Neural progenitor cell (in vitro differentiated cells): ENCODE results near the gene JAKMIP2. TPM values are rescaled to one million over a fixed set of nuclear protein-coding genes. Genes with fewer than 3 reads are reported as not detected.
A peak's percentile ranks its signal among the peaks of the same experiment; 100 is the strongest.

Experiments
- DNase-seq: peaks from one replicate; pipeline ENCODE4 v3.0.0-alpha.2; 2016; ENCODE audit warnings: low spot score
- H2AFZ ChIP-seq: fragments of 200-600 bp; sonication (generic); replicated peaks from 2 replicates; pipeline ENCODE4 v1.6.1; 2016; ENCODE audit warnings: antibody characterized with exemption
- H3F3A ChIP-seq: fragments of 200-600 bp; sonication (generic); 2 replicates; pipeline ENCODE4 v1.6.1; 2016; ENCODE audit warnings: antibody characterized with exemption, low read depth
- H3K27ac ChIP-seq: fragments of 200-600 bp; sonication (generic); 2 replicates; pipeline ENCODE4 v1.5.1; 2016; ENCODE audit warnings: mild to moderate bottlenecking
- H3K27me3 ChIP-seq: fragments of 200-600 bp; sonication (generic); 2 replicates; pipeline ENCODE4 v1.6.1; 2016; ENCODE audit warnings: mild to moderate bottlenecking, moderate library complexity
- H3K36me3 ChIP-seq: fragments of 200-600 bp; sonication (generic); 2 replicates; pipeline ENCODE4 v1.5.1; 2016
- H3K4me1 ChIP-seq: fragments of 200-600 bp; sonication (generic); 2 replicates; pipeline ENCODE4 v1.6.1; 2016; ENCODE audit warnings: mixed run types
- H3K4me2 ChIP-seq: fragments of 200-600 bp; sonication (generic); 2 replicates; pipeline ENCODE4 v1.6.1; 2016
- H3K4me3 ChIP-seq: fragments of 200-600 bp; sonication (generic); 2 replicates; pipeline ENCODE4 v1.5.1; 2016
- H3K79me2 ChIP-seq: fragments of 200-600 bp; sonication (generic); 2 replicates; pipeline ENCODE4 v1.6.1; 2016; ENCODE audit warnings: low read depth
- H3K9ac ChIP-seq: fragments of 200-600 bp; sonication (generic); 2 replicates; pipeline ENCODE4 v1.6.1; 2016
- H3K9me3 ChIP-seq: fragments of 200-600 bp; sonication (generic); 2 replicates; pipeline ENCODE4 v1.5.1; 2016; ENCODE audit warnings: low read depth
- H4K20me1 ChIP-seq: fragments of 200-600 bp; sonication (generic); 2 replicates; pipeline ENCODE4 v1.6.1; 2016; ENCODE audit warnings: low read depth
- H3K27ac Mint-ChIP-seq: 3 replicates; pipeline ENCODE4 v1.8.0; 2021; ENCODE audit warnings: mixed read lengths
- H3K27me3 Mint-ChIP-seq: 2 replicates; pipeline ENCODE4 v1.8.0; 2022; ENCODE audit warnings: low read depth, mild to moderate bottlenecking, inconsistent platforms, moderate library complexity, mixed read lengths; ENCODE audit not compliant: insufficient read depth
- H3K36me3 Mint-ChIP-seq: 3 replicates; pipeline ENCODE4 v1.8.0; 2021; ENCODE audit warnings: mixed read lengths
- H3K4me1 Mint-ChIP-seq: 3 replicates; pipeline ENCODE4 v1.8.0; 2021; ENCODE audit warnings: mixed read lengths
- H3K4me3 Mint-ChIP-seq: 3 replicates; pipeline ENCODE4 v1.8.0; 2021; ENCODE audit warnings: mild to moderate bottlenecking, moderate library complexity, mixed read lengths
- H3K9me3 Mint-ChIP-seq: 3 replicates; pipeline ENCODE4 v1.8.0; 2020; ENCODE audit warnings: mixed read lengths
- EZH2 ChIP-seq: fragments of 200-600 bp; sonication (generic); IDR thresholded peaks from 2 replicates; pipeline ENCODE4 v1.6.1; 2017; ENCODE audit warnings: antibody characterized with exemption, mild to moderate bottlenecking, moderate library complexity
- EZH2phosphoT487 ChIP-seq: fragments of 200-600 bp; sonication (generic); IDR thresholded peaks from 2 replicates; pipeline ENCODE4 v1.6.1; 2017; ENCODE audit warnings: antibody characterized with exemption
- total RNA-seq: library from RNA; depleted of rRNA; stranded (reverse); fragments of >200 nt; gene quantifications from 2 replicates; pipeline ENCODE4 v1.2.3, GENCODE V29; 2015; ENCODE audit warnings: low replicate concordance
- TF ChIP-seq, protein P1 (sequence below): fragments of 200-600 bp; sonication (generic); IDR thresholded peaks from 2 replicates; pipeline ENCODE4 v1.5.1; 2017; ENCODE audit warnings: antibody characterized with exemption, mild to moderate bottlenecking

The JAKMIP2 gene
- total RNA-seq, 1 donor from 2014 or later, result 8.2 TPM

DNA sequence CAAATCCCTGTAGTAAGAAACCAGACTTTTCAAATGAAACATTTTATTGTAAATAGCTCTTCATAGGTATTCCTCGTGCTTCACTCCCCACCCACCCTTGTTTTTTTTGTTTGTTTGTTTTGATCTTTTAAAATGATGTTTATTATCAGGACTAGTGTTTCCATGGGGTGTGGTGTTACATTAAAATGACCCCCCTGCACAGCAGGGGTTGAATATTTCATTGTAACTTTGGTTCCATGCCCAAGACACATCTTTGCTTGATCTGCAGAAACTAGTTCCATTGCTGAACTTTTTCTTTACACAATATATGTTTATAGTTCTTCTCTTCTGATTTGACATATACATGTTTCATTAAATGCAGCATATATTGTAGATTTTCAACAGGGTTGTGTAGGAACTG, 191.4 kb downstream of the JAKMIP2 start:
- no peak overlapping the region for H2AFZ ChIP-seq
- no peak overlapping the region for H3K9ac ChIP-seq
- H3F3A ChIP-seq, result peaks cover 11% of the 10 kb centered on the region
- H3K36me3 ChIP-seq, result peaks cover 4% of the 10 kb centered on the region
- Mint-ChIP-seq H3K4me3 (no peak overlapping the region), H3K27me3 (no peaks in the 10 kb centered on the region), H3K27ac (no peak overlapping the region), H3K9me3 (peaks cover 4% of the 10 kb centered on the region), H3K36me3 (peaks cover 28% of the 10 kb centered on the region), H3K4me1 (peaks cover 3% of the 10 kb centered on the region)
- no peak overlapping the region for H3K27ac ChIP-seq
- no peak overlapping the region for H3K4me3 ChIP-seq
- H3K27me3 ChIP-seq, result no peaks in the 10 kb centered on the region
- peaks cover 67% of the 10 kb centered on the region for H3K79me2 ChIP-seq
- no peaks in the 10 kb centered on the region for H3K9me3 ChIP-seq
- no peaks in the 10 kb centered on the region for H4K20me1 ChIP-seq
- no peaks in the 10 kb centered on the region for H3K4me1 ChIP-seq
- TF ChIP-seq EZH2phosphoT487 (no peak), EZH2 (no peak)
- TF ChIP-seq, protein P1, sequence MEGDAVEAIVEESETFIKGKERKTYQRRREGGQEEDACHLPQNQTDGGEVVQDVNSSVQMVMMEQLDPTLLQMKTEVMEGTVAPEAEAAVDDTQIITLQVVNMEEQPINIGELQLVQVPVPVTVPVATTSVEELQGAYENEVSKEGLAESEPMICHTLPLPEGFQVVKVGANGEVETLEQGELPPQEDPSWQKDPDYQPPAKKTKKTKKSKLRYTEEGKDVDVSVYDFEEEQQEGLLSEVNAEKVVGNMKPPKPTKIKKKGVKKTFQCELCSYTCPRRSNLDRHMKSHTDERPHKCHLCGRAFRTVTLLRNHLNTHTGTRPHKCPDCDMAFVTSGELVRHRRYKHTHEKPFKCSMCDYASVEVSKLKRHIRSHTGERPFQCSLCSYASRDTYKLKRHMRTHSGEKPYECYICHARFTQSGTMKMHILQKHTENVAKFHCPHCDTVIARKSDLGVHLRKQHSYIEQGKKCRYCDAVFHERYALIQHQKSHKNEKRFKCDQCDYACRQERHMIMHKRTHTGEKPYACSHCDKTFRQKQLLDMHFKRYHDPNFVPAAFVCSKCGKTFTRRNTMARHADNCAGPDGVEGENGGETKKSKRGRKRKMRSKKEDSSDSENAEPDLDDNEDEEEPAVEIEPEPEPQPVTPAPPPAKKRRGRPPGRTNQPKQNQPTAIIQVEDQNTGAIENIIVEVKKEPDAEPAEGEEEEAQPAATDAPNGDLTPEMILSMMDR, result no peak
- DNase-seq, result no peak
- H3K4me2 ChIP-seq, result no peak overlapping the region

DNA sequence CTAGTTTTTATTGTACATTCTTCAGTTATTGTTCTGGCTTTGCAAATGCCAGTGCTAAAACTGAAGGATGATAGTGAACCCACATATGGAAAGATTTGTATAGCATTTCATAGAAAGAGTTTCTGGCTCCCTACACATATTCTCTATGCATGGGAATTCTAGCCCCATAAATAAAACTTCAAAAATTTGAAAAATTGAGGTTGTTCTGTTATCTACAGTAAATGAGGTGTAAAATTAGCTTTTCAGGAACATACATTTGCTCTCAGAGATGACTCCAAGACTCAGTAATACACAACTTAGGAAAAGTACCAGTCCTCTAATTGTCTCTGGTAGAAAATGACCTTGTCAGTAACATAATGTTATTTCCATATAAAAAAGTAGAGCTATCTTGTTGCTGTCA, 192.4 kb downstream of the JAKMIP2 start:
- Histone ChIP-seq H3F3A (peaks cover 16% of the 10 kb centered on the region), H3K4me1 (no peaks in the 10 kb centered on the region), H3K4me3 (no peak overlapping the region), H3K4me2 (no peak overlapping the region), H3K9ac (no peak overlapping the region), H3K27me3 (no peaks in the 10 kb centered on the region), H2AFZ (no peak overlapping the region), H3K27ac (peak overlapping the region; percentile 35), H3K9me3 (no peaks in the 10 kb centered on the region), H4K20me1 (no peaks in the 10 kb centered on the region), H3K79me2 (peaks cover 77% of the 10 kb centered on the region), H3K36me3 (peaks cover 3% of the 10 kb centered on the region)
- peaks cover 23% of the 10 kb centered on the region for H3K36me3 Mint-ChIP-seq
- H3K27ac Mint-ChIP-seq, result no peak overlapping the region
- H3K27me3 Mint-ChIP-seq, result no peaks in the 10 kb centered on the region
- TF ChIP-seq EZH2phosphoT487 (no peak), EZH2 (no peak)
- TF ChIP-seq, protein P1, result no peak
- no peak for DNase-seq
- H3K4me1 Mint-ChIP-seq, result peaks cover 3% of the 10 kb centered on the region
- H3K9me3 Mint-ChIP-seq, result peaks cover 4% of the 10 kb centered on the region
- H3K4me3 Mint-ChIP-seq, result no peak overlapping the region

DNA sequence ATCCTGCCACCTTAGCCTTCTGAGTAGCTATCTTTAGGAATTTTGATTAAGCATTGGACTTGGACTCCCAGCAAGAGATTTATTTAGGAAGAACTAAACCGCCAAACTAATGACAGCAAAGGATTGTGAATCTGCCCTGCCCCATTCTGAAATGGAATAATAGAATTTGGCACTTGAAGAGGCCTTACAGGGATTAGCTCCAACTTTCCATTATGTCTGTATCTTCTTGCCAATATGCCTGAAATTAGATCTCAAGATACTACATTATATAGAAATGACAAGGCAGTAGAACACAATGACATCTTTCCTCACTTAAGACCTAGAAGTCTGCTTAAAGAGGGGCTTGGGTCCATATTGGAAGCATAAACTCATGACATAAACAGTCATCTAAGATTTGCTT, 195.7 kb downstream of the JAKMIP2 start:
- Histone ChIP-seq H3K27ac (no peak overlapping the region), H3F3A (peaks cover 24% of the 10 kb centered on the region), H3K9me3 (no peaks in the 10 kb centered on the region), H3K4me3 (no peak overlapping the region), H3K9ac (no peak overlapping the region), H3K4me1 (no peaks in the 10 kb centered on the region), H4K20me1 (no peaks in the 10 kb centered on the region), H3K36me3 (peaks cover 3% of the 10 kb centered on the region), H3K27me3 (no peaks in the 10 kb centered on the region), H2AFZ (no peak overlapping the region), H3K79me2 (peaks cover 97% of the 10 kb centered on the region), H3K4me2 (no peak overlapping the region)
- Mint-ChIP-seq H3K4me1 (peaks cover 3% of the 10 kb centered on the region), H3K9me3 (no peaks in the 10 kb centered on the region), H3K36me3 (peaks cover 12% of the 10 kb centered on the region), H3K27ac (peak overlapping the region; percentile 81), H3K27me3 (no peaks in the 10 kb centered on the region), H3K4me3 (no peak overlapping the region)
- TF ChIP-seq EZH2 (no peak), EZH2phosphoT487 (no peak)
- TF ChIP-seq, protein P1, result no peak
- DNase-seq, result no peak
